Breast epithelium (tissue), 4 donors: ENCODE data around the gene FAF1. TPM values are rescaled to one million over a fixed set of nuclear protein-coding genes. Genes with fewer than 3 reads are reported as not detected.

Experiments used
- DNase-seq, 2 donors: peaks; one replicate each; pipeline ENCODE4 v3.0.0-alpha.2; 2019; ENCODE audit warnings: low spot score in 2 of 2
- H3K27ac ChIP-seq, 2 donors: fragments of 200-600 bp; sonication (generic) in 1 of 2; one replicate each; pipeline ENCODE4 v1.5.1; 2016 to 2019; ENCODE audit warnings: mild to moderate bottlenecking in 1 of 2
- H3K27me3 ChIP-seq, 2 donors: fragments of 200-600 bp; sonication (generic) in 1 of 2; one replicate each; pipeline versions ENCODE4 v1.5.1 to v1.6.0; 2017 to 2019; ENCODE audit warnings: control low read depth in 1 of 2, mild to moderate bottlenecking in 1 of 2
- H3K36me3 ChIP-seq: fragments of 200-600 bp; one replicate; pipeline ENCODE4 v1.5.1; 2019
- H3K4me1 ChIP-seq, 2 donors: fragments of 200-600 bp; sonication (generic); one replicate each; pipeline ENCODE4 v1.5.1; 2016 to 2019; ENCODE audit warnings: control low read depth in 1 of 2
- H3K4me3 ChIP-seq, 3 donors: fragments of 200-600 bp; sonication (generic); 1 replicate in 2 of 3; 2 replicates in 1 of 3; pipeline ENCODE4 v1.5.1; 2016 to 2019; ENCODE audit warnings: mild to moderate bottlenecking in 3 of 3, moderate library complexity in 2 of 3
- H3K9me3 ChIP-seq, 2 donors: fragments of 200-600 bp; sonication (generic) in 1 of 2; one replicate each; pipeline ENCODE4 v1.5.1; 2016 to 2019; ENCODE audit warnings: control low read depth in 1 of 2
- CTCF ChIP-seq, 3 donors: fragments of 450-650 bp; IDR thresholded peaks; one replicate each; pipeline ENCODE4 v1.5.1; 2016 to 2017; ENCODE audit warnings: antibody characterized with exemption in 3 of 3, mild to moderate bottlenecking in 3 of 3, moderate library complexity in 3 of 3
- POLR2A ChIP-seq: fragments of 450-650 bp; IDR thresholded peaks from one replicate; pipeline ENCODE4 v1.6.1; 2016; ENCODE audit warnings: antibody characterized with exemption, mild to moderate bottlenecking, moderate library complexity
- POLR2AphosphoS5 ChIP-seq, 3 donors: sonication (generic); formaldehyde crosslinking; IDR thresholded peaks; one replicate each; pipeline ENCODE4 v1.6.1; 2017; ENCODE audit warnings: antibody characterized with exemption in 3 of 3
- intact Hi-C: fragments of 100-400 bp; cut with DNase I; formaldehyde crosslinking; loops from one replicate; pipeline ENCODE4 v1.15.1; 2023; ENCODE audit warnings: low total_unique reads
- total RNA-seq, 3 donors: library from RNA; depleted of rRNA; stranded (reverse); fragments of >200 nt; gene quantifications; one replicate each; pipeline ENCODE4 v1.1.0, GENCODE V29; 2016

Gene FAF1
- total RNA-seq, 3 donors from 2014 or later = 34.9 to 58.2 (median 42.0) TPM

GRCh38 chr1:50490640-50491039 lies 469.4 kb downstream of the FAF1 start:
- DNase-seq = no peak
- Histone ChIP-seq H3K9me3 (no peaks in the 10 kb centered on the region), H3K36me3 (no peaks in the 10 kb centered on the region), H3K27ac (no peak overlapping the region), H3K4me3 (no peak overlapping the region), H3K4me1 (no peaks in the 10 kb centered on the region), H3K27me3 (no peaks in the 10 kb centered on the region)
- TF ChIP-seq POLR2A (no peak), POLR2AphosphoS5 (IDR thresholded peaks at IDR 0.05) (no peak), CTCF (IDR thresholded peaks at IDR 0.05) (no peak)
- intact Hi-C loops = no loop called here

- Histone ChIP-seq H3K27me3 (no peaks in the 10 kb centered on the region), H3K27ac (no peak overlapping the region), H3K4me1 (no peaks in the 10 kb centered on the region), H3K9me3 (no peaks in the 10 kb centered on the region), H3K4me3 (no peak overlapping the region), H3K36me3 (no peaks in the 10 kb centered on the region)
- TF ChIP-seq CTCF (IDR thresholded peaks at IDR 0.05) (no peak), POLR2AphosphoS5 (IDR thresholded peaks at IDR 0.05) (no peak), POLR2A (no peak)
- intact Hi-C loops = no loop called here
- DNase-seq = no peak
These were observed 471.2 kb downstream of the FAF1 start for GRCh38 chr1:50488876-50489275.

GRCh38 chr1:50488356-50488755 lies 471.7 kb downstream of the FAF1 start:
- Histone ChIP-seq H3K9me3 (no peaks in the 10 kb centered on the region), H3K4me1 (no peaks in the 10 kb centered on the region), H3K27ac (no peak overlapping the region), H3K4me3 (no peak overlapping the region), H3K36me3 (no peaks in the 10 kb centered on the region), H3K27me3 (no peaks in the 10 kb centered on the region)
- intact Hi-C loops = no loop called here
- TF ChIP-seq CTCF (IDR thresholded peaks at IDR 0.05) = no peak
- no peak for TF ChIP-seq POLR2A
- TF ChIP-seq POLR2AphosphoS5 (IDR thresholded peaks at IDR 0.05) = no peak
- DNase-seq = no peak

GRCh38 chr1:50487725-50488124 lies 472.3 kb downstream of the FAF1 start:
- no peak for TF ChIP-seq CTCF (IDR thresholded peaks at IDR 0.05)
- no peaks in the 10 kb centered on the region for H3K4me1 ChIP-seq
- DNase-seq = no peak
- H3K36me3 ChIP-seq = no peaks in the 10 kb centered on the region
- intact Hi-C loops = no loop called here
- H3K4me3 ChIP-seq = no peak overlapping the region
- no peaks in the 10 kb centered on the region for H3K9me3 ChIP-seq
- H3K27ac ChIP-seq = no peak overlapping the region
- H3K27me3 ChIP-seq = no peaks in the 10 kb centered on the region

GRCh38 chr1:50481142-50481736 lies 478.8 kb downstream of the FAF1 start:
- H3K4me1 ChIP-seq = no peaks in the 10 kb centered on the region
- intact Hi-C loops = no loop called here
- no peak for TF ChIP-seq POLR2A
- no peak for TF ChIP-seq CTCF (IDR thresholded peaks at IDR 0.05)
- TF ChIP-seq POLR2AphosphoS5 (IDR thresholded peaks at IDR 0.05) = no peak

More at GRCh38 chr1:50481142-50481736, 478.8 kb downstream of the FAF1 start:
- no peak overlapping the region for H3K27ac ChIP-seq
- no peak overlapping the region for H3K4me3 ChIP-seq
- H3K9me3 ChIP-seq = no peaks in the 10 kb centered on the region
- no peaks in the 10 kb centered on the region for H3K27me3 ChIP-seq
- no peaks in the 10 kb centered on the region for H3K36me3 ChIP-seq
- no peak for DNase-seq
